ENCODE results near the gene SRSF12.

GRCh38 chr6:89111933-89112332 is 5.9 kb downstream of the SRSF12 start:
- TF ChIP-seq, protein P1, sequence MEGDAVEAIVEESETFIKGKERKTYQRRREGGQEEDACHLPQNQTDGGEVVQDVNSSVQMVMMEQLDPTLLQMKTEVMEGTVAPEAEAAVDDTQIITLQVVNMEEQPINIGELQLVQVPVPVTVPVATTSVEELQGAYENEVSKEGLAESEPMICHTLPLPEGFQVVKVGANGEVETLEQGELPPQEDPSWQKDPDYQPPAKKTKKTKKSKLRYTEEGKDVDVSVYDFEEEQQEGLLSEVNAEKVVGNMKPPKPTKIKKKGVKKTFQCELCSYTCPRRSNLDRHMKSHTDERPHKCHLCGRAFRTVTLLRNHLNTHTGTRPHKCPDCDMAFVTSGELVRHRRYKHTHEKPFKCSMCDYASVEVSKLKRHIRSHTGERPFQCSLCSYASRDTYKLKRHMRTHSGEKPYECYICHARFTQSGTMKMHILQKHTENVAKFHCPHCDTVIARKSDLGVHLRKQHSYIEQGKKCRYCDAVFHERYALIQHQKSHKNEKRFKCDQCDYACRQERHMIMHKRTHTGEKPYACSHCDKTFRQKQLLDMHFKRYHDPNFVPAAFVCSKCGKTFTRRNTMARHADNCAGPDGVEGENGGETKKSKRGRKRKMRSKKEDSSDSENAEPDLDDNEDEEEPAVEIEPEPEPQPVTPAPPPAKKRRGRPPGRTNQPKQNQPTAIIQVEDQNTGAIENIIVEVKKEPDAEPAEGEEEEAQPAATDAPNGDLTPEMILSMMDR (IDR thresholded peaks at IDR 0.05): no peak
- no peak for TF ChIP-seq POLR2A (IDR thresholded peaks at IDR 0.05)
